Thyroid gland (tissue), 4 donors: ENCODE results near the gene DOK6. TPM values are rescaled to one million over a fixed set of nuclear protein-coding genes. Genes with fewer than 3 reads are reported as not detected.

Source experiments
- DNase-seq, 2 donors: peaks; one replicate each; pipeline ENCODE4 v3.0.0-alpha.2; 2019
- H3K27ac ChIP-seq, 3 donors: fragments of 200-600 bp; sonication (generic); 1 replicate in 2 of 3; 2 replicates in 1 of 3; pipeline ENCODE4 v1.5.1; 2016 to 2019; ENCODE audit warnings: mild to moderate bottlenecking in 1 of 3, moderate library complexity in 1 of 3
- H3K27me3 ChIP-seq: fragments of 200-600 bp; sonication (generic); one replicate; pipeline ENCODE4 v1.5.1; 2019
- H3K36me3 ChIP-seq, 2 donors: fragments of 200-600 bp; sonication (generic); one replicate each; pipeline ENCODE4 v1.5.1; 2016 to 2019
- H3K4me1 ChIP-seq, 2 donors: fragments of 200-600 bp; sonication (generic); one replicate each; pipeline ENCODE4 v1.5.1; 2017 to 2019
- H3K4me3 ChIP-seq, 3 donors: fragments of 200-600 bp; sonication (generic); replicated peaks in 1 of 3; 1 replicate in 2 of 3; 2 replicates in 1 of 3; pipeline ENCODE4 v1.5.1; 2016; ENCODE audit warnings: mild to moderate bottlenecking in 1 of 3
- H3K9me3 ChIP-seq: fragments of 200-600 bp; sonication (generic); one replicate; pipeline ENCODE4 v1.5.1; 2017
- POLR2A ChIP-seq, 2 donors: fragments of 450-650 bp; IDR thresholded peaks; one replicate each; pipeline ENCODE4 v1.6.1; 2017; ENCODE audit warnings: antibody characterized with exemption in 2 of 2, mild to moderate bottlenecking in 2 of 2, moderate library complexity in 1 of 2
- WGBS, 2 donors: methylation state at CpG; one replicate each; pipeline ENCODE4 v1.1.5; 2017; 5-methylcytosine and 5-hydroxymethylcytosine counted together
- intact Hi-C: fragments of 100-400 bp; cut with DNase I; formaldehyde crosslinking; loops from one replicate; pipeline ENCODE4 v1.15.1; 2023
- total RNA-seq, 4 donors: library from RNA; depleted of rRNA; stranded (reverse); fragments of >200 nt; gene quantifications; one replicate each; pipeline ENCODE4 v1.2.3, GENCODE V29; 2016
- TF ChIP-seq, protein P1 (sequence below), 6 experiments: fragments of 200-600 bp in 3 of 6; fragments of 450-650 bp in 3 of 6; sonication (generic) in 3 of 6; IDR thresholded peaks; one replicate each; pipeline ENCODE4 v1.5.1; 2016 to 2019; ENCODE audit warnings: antibody characterized with exemption in 6 of 6, mild to moderate bottlenecking in 2 of 6, inconsistent platforms in 1 of 6, moderate library complexity in 1 of 6

The DOK6 gene
- total RNA-seq, 4 donors from 2014 or later, result 0.94 to 3.1 (median 2.5) TPM

DNA sequence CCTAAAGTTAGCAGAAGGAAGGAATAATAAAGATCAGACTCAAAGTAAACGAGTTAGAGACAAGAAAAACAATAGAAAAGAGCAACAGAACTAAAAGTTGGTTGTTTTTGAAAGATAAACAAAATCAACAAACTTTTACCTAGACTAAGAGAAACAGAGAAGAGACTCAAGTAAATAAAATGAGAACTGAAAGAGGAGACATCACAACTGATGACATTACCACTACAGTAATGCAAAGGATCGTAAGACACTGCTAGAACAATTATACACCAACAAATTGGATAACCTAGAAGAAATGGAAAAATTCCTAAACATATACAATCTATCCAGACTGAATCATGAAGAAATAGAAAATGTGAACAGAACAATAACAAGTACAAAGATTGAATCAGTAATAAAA is 407.7 kb downstream of the DOK6 start:
- Histone ChIP-seq H3K4me1 (no peaks in the 10 kb centered on the region), H3K9me3 (no peaks in the 10 kb centered on the region), H3K27ac (no peak overlapping the region), H3K4me3 (no peak overlapping the region), H3K27me3 (no peaks in the 10 kb centered on the region), H3K36me3 (no peaks in the 10 kb centered on the region)
- WGBS, 2 donors, result 71 to 76% methylated on average over 2 of the region's 2 CpGs
- DNase-seq, result no peak
- no peak for TF ChIP-seq POLR2A (IDR thresholded peaks at IDR 0.05)
- TF ChIP-seq, protein P1, sequence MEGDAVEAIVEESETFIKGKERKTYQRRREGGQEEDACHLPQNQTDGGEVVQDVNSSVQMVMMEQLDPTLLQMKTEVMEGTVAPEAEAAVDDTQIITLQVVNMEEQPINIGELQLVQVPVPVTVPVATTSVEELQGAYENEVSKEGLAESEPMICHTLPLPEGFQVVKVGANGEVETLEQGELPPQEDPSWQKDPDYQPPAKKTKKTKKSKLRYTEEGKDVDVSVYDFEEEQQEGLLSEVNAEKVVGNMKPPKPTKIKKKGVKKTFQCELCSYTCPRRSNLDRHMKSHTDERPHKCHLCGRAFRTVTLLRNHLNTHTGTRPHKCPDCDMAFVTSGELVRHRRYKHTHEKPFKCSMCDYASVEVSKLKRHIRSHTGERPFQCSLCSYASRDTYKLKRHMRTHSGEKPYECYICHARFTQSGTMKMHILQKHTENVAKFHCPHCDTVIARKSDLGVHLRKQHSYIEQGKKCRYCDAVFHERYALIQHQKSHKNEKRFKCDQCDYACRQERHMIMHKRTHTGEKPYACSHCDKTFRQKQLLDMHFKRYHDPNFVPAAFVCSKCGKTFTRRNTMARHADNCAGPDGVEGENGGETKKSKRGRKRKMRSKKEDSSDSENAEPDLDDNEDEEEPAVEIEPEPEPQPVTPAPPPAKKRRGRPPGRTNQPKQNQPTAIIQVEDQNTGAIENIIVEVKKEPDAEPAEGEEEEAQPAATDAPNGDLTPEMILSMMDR (IDR thresholded peaks at IDR 0.05), result no peak
- intact Hi-C loops, result no loop called here

GRCh38 chr18:69813559-69813958 is 412.9 kb downstream of the DOK6 start:
- TF ChIP-seq, protein P1 (IDR thresholded peaks at IDR 0.05), result no peak
- no peak for TF ChIP-seq POLR2A (IDR thresholded peaks at IDR 0.05)

DNA sequence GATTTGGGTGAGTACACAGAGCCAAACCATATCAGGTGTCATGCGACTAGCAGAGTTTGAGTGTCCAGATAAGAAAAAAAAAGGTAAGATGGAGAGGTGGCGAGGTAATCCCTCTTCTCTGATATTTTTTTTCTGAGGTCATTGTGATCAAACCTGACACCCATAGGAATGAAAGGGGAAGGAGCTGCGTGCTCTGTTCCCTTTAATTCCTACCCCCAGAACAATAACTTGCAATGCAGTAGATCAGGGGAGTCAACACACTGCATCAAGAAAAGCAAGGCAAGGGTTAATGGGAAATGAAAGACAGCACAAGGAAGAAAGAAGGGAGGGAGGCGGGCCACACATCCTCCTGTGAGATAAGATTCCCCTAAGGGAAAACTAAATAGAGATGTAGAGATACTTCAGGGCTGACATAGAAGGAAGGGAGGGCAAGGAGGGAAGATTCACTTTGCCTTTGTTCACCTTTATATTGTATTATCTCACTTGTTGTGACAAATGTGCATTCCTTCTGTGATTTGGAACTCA is 414.2 kb downstream of the DOK6 start:
- TF ChIP-seq, protein P1 (IDR thresholded peaks at IDR 0.05), result no peak
- no peak for TF ChIP-seq POLR2A (IDR thresholded peaks at IDR 0.05)
- 88 to 89% methylated on average over 4 of the region's 4 CpGs for WGBS, 2 donors
- Histone ChIP-seq H3K9me3 (no peaks in the 10 kb centered on the region), H3K27me3 (no peaks in the 10 kb centered on the region), H3K4me3 (no peak overlapping the region), H3K4me1 (no peaks in the 10 kb centered on the region), H3K27ac (no peak overlapping the region), H3K36me3 (no peaks in the 10 kb centered on the region)
- intact Hi-C loops, result no loop called here
- no peak for DNase-seq

More at GRCh38 chr18:69813559-69813958, 412.9 kb downstream of the DOK6 start:
- H3K36me3 ChIP-seq, result no peaks in the 10 kb centered on the region
- no peak overlapping the region for H3K4me3 ChIP-seq
- H3K27me3 ChIP-seq, result no peaks in the 10 kb centered on the region
- H3K27ac ChIP-seq, result no peak overlapping the region
- no peak for DNase-seq
- intact Hi-C loops, result no loop called here
- WGBS, 2 donors, result 98 to 100% methylated on average over 1 of the region's 1 CpG
- no peaks in the 10 kb centered on the region for H3K4me1 ChIP-seq
- no peaks in the 10 kb centered on the region for H3K9me3 ChIP-seq

- Histone ChIP-seq H3K4me3 (no peak overlapping the region), H3K36me3 (no peaks in the 10 kb centered on the region), H3K27ac (no peak overlapping the region), H3K9me3 (no peaks in the 10 kb centered on the region), H3K4me1 (no peaks in the 10 kb centered on the region), H3K27me3 (no peaks in the 10 kb centered on the region)
- 85 to 92% methylated on average over 5 of the region's 5 CpGs for WGBS, 2 donors
- DNase-seq, result no peak
- TF ChIP-seq POLR2A (IDR thresholded peaks at IDR 0.05), result no peak
- TF ChIP-seq, protein P1 (IDR thresholded peaks at IDR 0.05), result no peak
- intact Hi-C loops, result no loop called here
Observed at GRCh38 chr18:69817335-69817940, 416.8 kb downstream of the DOK6 start.

DNA sequence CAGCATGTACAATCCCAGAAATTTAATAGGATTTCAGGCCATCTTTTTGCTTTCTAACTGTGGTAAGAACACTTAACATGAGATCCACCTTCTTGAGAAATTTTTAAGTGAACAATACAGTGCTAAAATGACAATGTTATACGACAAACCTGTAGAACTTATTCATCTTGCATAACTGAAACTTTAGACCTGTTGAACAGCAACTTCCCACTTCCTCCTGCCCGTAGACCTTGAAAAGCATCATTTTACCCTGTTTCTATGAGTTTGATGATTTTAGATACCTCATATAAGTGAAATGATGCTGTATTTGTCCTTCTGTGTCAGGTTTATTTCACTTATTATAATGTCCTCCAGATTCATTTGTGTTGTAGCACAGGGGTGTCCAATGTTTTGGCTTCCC is 418.8 kb downstream of the DOK6 start:
- no peak overlapping the region for H3K27ac ChIP-seq
- WGBS, 2 donors, result 62 to 82% methylated on average over 2 of the region's 2 CpGs
- H3K27me3 ChIP-seq, result no peaks in the 10 kb centered on the region
- no peak for DNase-seq
- no peaks in the 10 kb centered on the region for H3K4me1 ChIP-seq
- intact Hi-C loops, result no loop called here
- no peaks in the 10 kb centered on the region for H3K9me3 ChIP-seq
- no peaks in the 10 kb centered on the region for H3K36me3 ChIP-seq
- H3K4me3 ChIP-seq, result no peak overlapping the region
- TF ChIP-seq, protein P1 (IDR thresholded peaks at IDR 0.05), result no peak
- TF ChIP-seq POLR2A (IDR thresholded peaks at IDR 0.05), result no peak
